Spleen (tissue), 11 donors: ENCODE measurements around the gene ALDH1L1. TPM values are rescaled to one million over a fixed set of nuclear protein-coding genes. Genes with fewer than 3 reads are reported as not detected.

Experiments
- DNase-seq: peaks from one replicate; pipeline ENCODE4 v3.0.0-alpha.2; 2020
- H3K27ac ChIP-seq, 8 donors: fragments of 200-600 bp; sonication (generic) in 7 of 8; 1 replicate in 4 of 8; 2 replicates in 4 of 8; pipeline versions ENCODE4 v1.5.0 to v1.8.0; 2016 to 2021; ENCODE audit warnings: inconsistent platforms in 4 of 8, mild to moderate bottlenecking in 4 of 8, moderate library complexity in 1 of 8
- H3K27me3 ChIP-seq, 7 donors: fragments of 200-600 bp; sonication (generic) in 6 of 7; replicated peaks in 1 of 7; 1 replicate in 4 of 7; 2 replicates in 3 of 7; pipeline versions ENCODE4 v1.5.0 to v1.8.0; 2016 to 2021; ENCODE audit warnings: inconsistent platforms in 3 of 7, mild to moderate bottlenecking in 1 of 7
- H3K36me3 ChIP-seq, 6 donors: fragments of 200-600 bp; sonication (generic) in 5 of 6; 1 replicate in 4 of 6; 2 replicates in 2 of 6; pipeline versions ENCODE4 v1.5.0 to v1.8.0; 2016 to 2021; ENCODE audit warnings: inconsistent platforms in 2 of 6
- H3K4me1 ChIP-seq, 6 donors: fragments of 200-600 bp; sonication (generic) in 5 of 6; 1 replicate in 3 of 6; 2 replicates in 3 of 6; pipeline versions ENCODE4 v1.5.0 to v1.8.0; 2016 to 2021; ENCODE audit warnings: inconsistent platforms in 3 of 6
- H3K4me3 ChIP-seq, 8 donors: fragments of 200-600 bp; sonication (generic) in 7 of 8; 1 replicate in 4 of 8; 2 replicates in 4 of 8; pipeline versions ENCODE4 v1.5.0 to v1.8.0; 2016 to 2021; ENCODE audit warnings: inconsistent platforms in 4 of 8, mild to moderate bottlenecking in 4 of 8, moderate library complexity in 2 of 8
- H3K9me3 ChIP-seq, 8 donors: fragments of 200-600 bp; sonication (generic) in 7 of 8; 1 replicate in 4 of 8; 2 replicates in 4 of 8; pipeline versions ENCODE4 v1.5.0 to v1.8.0; 2016 to 2021; ENCODE audit warnings: inconsistent platforms in 4 of 8
- POLR2A ChIP-seq, 3 donors: fragments of 450-650 bp; IDR thresholded peaks; one replicate each; pipeline ENCODE4 v1.5.1; 2017; ENCODE audit warnings: antibody characterized with exemption in 3 of 3, mild to moderate bottlenecking in 1 of 3
- POLR2AphosphoS5 ChIP-seq, 3 donors: sonication (generic); formaldehyde crosslinking; IDR thresholded peaks; one replicate each; pipeline ENCODE4 v1.5.1; 2017; ENCODE audit warnings: antibody characterized with exemption in 3 of 3
- WGBS, 5 donors: extraction: QIAGEN DNeasy Blood & Tissue Kit in 3 of 5; methylation state at CpG; one replicate each; pipeline versions ENCODE4 v1.1.5 to v1.1.7; 2013 to 2018; 5-methylcytosine and 5-hydroxymethylcytosine counted together
- intact Hi-C: fragments of 100-400 bp; cut with DNase I; formaldehyde crosslinking; loops from one replicate; pipeline ENCODE4 v1.15.0; 2023; ENCODE audit warnings: low total_unique reads
- polyA plus RNA-seq, 3 donors: library from polyadenylated mRNA; stranded (reverse); fragments of 200-250 nt; gene quantifications; one replicate each; pipeline ENCODE4 v1.2.1, GENCODE V29; 2013
- total RNA-seq, 7 donors: library from RNA; depleted of rRNA in 3 of 7; stranded (reverse); fragments of >200 nt in 3 of 7; fragmentation: NEBNext Ultra II Directional in 4 of 7; extraction: Animal tissue kit (Norgen Biotek cat#: 25700) in 4 of 7; gene quantifications; one replicate each; pipeline versions ENCODE4 v1.1.0 to v1.2.1, GENCODE V29; 2016 to 2021
- TF ChIP-seq, protein P1 (sequence below), 11 experiments: fragments of 200-600 bp in 7 of 11; fragments of 450-650 bp in 4 of 11; sonication (generic) in 4 of 11; IDR thresholded peaks in 8 of 11; conservative IDR thresholded peaks in 3 of 11; 1 replicate in 7 of 11; 2 replicates in 4 of 11; pipeline versions ENCODE4 v1.4.0 to v1.8.0; 2016 to 2021; ENCODE audit warnings: antibody characterized with exemption in 11 of 11, inconsistent platforms in 4 of 11, mild to moderate bottlenecking in 1 of 11
- donor health status: healthy with polysubstance abuse.
- donor health status: DM: no; HTN: no; CAD: no; lungs with moderate emphysema.
- donor health status: DM: no; HTN: no; CAD: no.
- donor health status: Bipolar disorder and iron deficiency.
- donor health status: healthy.
- donor health status: DM: no; HTN: no; CAD: no.
- donor health status: DM: yes; HTN: yes; CAD: no.

The ALDH1L1 gene
- total and polyA plus RNA-seq, 10 donors = 0.09 to 1.3 (median 0.29) TPM; not detected in 3

DNA sequence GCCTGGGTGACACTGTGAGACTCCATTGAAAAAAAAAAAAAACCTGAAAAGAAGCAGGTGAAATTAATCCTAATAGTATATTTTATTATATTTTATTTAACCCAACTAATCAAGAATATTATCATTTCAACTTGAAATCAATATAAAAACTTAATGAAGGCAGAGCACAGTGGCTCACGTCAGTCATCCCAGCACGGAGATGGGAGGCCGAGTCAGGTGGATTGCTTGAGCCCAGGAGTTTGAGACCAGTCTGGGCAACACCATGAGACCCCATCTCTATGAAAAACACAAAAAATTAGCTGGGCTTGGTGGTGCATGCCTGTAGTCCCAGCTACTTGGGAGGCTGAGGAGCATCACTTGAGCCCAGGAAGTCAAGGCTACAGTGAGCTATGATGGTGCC is 63.2 kb downstream of the ALDH1L1 start:
- no peak for TF ChIP-seq POLR2AphosphoS5 (IDR thresholded peaks at IDR 0.05)
- TF ChIP-seq, protein P1, sequence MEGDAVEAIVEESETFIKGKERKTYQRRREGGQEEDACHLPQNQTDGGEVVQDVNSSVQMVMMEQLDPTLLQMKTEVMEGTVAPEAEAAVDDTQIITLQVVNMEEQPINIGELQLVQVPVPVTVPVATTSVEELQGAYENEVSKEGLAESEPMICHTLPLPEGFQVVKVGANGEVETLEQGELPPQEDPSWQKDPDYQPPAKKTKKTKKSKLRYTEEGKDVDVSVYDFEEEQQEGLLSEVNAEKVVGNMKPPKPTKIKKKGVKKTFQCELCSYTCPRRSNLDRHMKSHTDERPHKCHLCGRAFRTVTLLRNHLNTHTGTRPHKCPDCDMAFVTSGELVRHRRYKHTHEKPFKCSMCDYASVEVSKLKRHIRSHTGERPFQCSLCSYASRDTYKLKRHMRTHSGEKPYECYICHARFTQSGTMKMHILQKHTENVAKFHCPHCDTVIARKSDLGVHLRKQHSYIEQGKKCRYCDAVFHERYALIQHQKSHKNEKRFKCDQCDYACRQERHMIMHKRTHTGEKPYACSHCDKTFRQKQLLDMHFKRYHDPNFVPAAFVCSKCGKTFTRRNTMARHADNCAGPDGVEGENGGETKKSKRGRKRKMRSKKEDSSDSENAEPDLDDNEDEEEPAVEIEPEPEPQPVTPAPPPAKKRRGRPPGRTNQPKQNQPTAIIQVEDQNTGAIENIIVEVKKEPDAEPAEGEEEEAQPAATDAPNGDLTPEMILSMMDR (IDR thresholded peaks at IDR 0.05 in 8 of 11, conservative IDR thresholded peaks at IDR 0.05 in 3 of 11) = no peak
- TF ChIP-seq POLR2A (IDR thresholded peaks at IDR 0.05) = no peak
- peak; percentile 40 for DNase-seq
- intact Hi-C loops = no loop called here
- H3K27ac ChIP-seq = no peak overlapping the region
- no peak overlapping the region for H3K4me3 ChIP-seq
- WGBS, 5 donors = 87 to 95% (median 92%) methylated on average over 3 of the region's 3 CpGs
- no peaks in the 10 kb centered on the region for H3K4me1 ChIP-seq
- H3K36me3 ChIP-seq = no peaks in the 10 kb centered on the region
- H3K9me3 ChIP-seq = no peaks in the 10 kb centered on the region
- peaks cover 0 to 23% (median 0%) of the 10 kb centered on the region in 7 donors for H3K27me3 ChIP-seq

DNA sequence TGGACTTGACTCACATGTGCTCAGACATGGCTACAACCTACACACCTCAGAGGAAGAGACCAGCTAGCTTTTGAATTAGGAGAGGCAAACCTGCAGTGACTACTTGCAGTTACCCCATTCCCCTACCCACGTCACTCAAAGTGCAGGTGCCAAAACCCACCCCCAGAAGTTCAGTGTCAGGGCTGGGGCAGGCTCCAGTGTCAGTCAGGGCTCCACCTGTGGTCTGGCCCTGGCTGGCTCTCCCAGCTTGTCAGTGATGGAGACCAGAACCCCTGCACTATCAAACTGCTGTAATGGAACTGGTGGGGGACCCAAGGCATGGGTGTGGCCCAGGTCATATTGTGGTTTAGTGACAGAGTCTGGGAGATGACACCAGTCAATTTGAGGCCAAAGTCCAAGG is 63.9 kb downstream of the ALDH1L1 start:
- Histone ChIP-seq H3K27ac (no peak overlapping the region), H3K36me3 (no peaks in the 10 kb centered on the region), H3K4me3 (no peak overlapping the region), H3K9me3 (no peaks in the 10 kb centered on the region), H3K27me3 (peaks cover 0 to 19% (median 0%) of the 10 kb centered on the region in 7 donors), H3K4me1 (no peaks in the 10 kb centered on the region)
- 33 to 96% (median 75%) methylated on average over 1 of the region's 1 CpG for WGBS, 5 donors
- DNase-seq = no peak
- intact Hi-C loops = no loop called here
- TF ChIP-seq POLR2AphosphoS5 (IDR thresholded peaks at IDR 0.05) (no peak), POLR2A (IDR thresholded peaks at IDR 0.05) (no peak)
- TF ChIP-seq, protein P1 (IDR thresholded peaks at IDR 0.05 in 8 of 11, conservative IDR thresholded peaks at IDR 0.05 in 3 of 11) = no peak

DNA sequence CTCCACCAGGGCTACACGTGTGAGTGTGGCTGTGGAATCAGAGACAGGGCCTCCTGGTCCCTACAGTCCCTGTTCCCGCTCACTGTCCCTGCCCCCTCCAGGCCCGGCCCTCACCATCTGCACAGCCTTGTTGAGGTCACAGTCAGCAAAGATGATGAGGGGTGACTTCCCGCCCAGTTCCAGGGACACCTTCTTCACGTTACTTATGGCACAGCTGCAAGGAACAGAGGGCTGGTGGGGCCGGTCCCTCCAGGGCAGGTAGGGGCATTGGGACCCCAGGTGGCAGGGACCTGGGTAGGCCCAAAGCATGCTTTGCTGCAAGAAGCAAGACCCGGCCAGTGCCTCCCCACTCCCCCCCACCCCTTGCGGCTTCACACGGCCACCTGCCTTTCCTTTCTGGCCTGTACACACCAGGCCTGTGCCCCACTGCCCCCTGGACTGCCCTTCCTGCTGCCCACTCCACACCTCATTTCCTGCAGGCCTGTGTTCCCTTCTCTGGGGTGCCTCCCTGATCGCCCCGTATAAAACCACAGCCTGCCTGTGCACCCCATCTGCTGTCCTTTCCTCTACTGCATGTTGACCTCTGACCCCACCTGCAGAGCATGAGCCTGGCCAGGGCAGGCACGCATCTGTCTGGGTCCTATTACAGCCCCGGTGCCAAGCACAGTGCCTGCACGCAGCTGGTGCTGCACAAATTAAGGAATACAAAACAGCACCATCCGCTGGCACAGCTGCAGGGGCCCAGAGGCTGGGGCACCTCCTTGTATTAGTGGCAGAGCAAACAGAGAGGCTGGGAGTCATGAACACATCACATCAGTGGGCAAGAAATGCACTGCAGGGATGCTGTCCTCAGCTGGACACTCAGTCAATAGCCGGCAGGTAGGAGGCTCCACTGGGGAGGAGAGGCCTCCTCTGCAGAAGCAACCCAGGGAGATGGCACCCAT is 65.7 kb downstream of the ALDH1L1 start:
- H3K4me1 ChIP-seq = no peaks in the 10 kb centered on the region
- H3K4me3 ChIP-seq = no peak overlapping the region
- no peaks in the 10 kb centered on the region for H3K36me3 ChIP-seq
- DNase-seq = peak; percentile 66
- no peak overlapping the region for H3K27ac ChIP-seq
- H3K9me3 ChIP-seq = no peaks in the 10 kb centered on the region
- TF ChIP-seq POLR2A (IDR thresholded peaks at IDR 0.05) (no peak), POLR2AphosphoS5 (IDR thresholded peaks at IDR 0.05) (no peak)
- TF ChIP-seq, protein P1 (IDR thresholded peaks at IDR 0.05 in 8 of 11, conservative IDR thresholded peaks at IDR 0.05 in 3 of 11) = no peak
- peaks cover 0 to 18% (median 0%) of the 10 kb centered on the region in 7 donors for H3K27me3 ChIP-seq
- 90 to 95% (median 91%) methylated on average over 12 to 16 of the region's 16 CpGs for WGBS, 5 donors
- intact Hi-C loops = no loop called here

DNA sequence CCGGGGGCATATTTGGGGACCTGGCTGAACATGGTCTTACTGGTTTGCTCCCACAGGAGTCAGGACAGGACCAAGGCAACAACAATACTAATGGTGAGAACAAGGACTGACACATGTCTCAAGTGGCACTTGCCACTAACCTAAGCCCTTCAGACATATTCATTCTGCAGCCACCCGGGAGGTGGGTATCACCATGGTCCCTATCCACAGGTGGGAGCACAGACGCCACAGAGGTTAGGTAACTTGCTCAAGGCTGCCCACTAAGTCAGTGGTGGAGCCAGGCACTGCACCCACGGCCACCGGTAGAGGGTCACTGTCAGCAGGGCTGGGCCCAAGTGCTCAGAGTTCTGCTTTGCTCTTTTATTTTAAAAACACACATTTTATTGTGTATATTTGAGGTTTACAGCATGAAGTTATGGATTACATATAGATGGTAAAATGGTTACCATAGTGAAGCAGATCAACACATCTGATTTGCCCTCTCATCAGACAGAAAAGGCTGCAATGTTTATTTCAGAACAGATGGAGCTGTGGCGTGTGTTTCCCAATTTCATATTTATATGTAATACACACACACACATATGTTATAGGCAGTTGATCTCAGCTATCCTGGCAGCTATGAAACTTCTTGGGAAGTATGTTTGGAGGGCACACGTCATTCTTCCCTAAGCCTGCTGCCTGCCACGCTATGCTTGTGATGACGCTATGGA is 66.5 kb downstream of the ALDH1L1 start:
- Histone ChIP-seq H3K9me3 (no peaks in the 10 kb centered on the region), H3K27me3 (peaks cover 0 to 12% (median 0%) of the 10 kb centered on the region in 7 donors), H3K27ac (no peak overlapping the region), H3K36me3 (no peaks in the 10 kb centered on the region), H3K4me1 (no peaks in the 10 kb centered on the region), H3K4me3 (no peak overlapping the region)
- intact Hi-C loops = no loop called here
- WGBS, 5 donors = 74 to 89% (median 80%) methylated on average over 9 of the region's 9 CpGs
- no peak for DNase-seq
- TF ChIP-seq POLR2A (IDR thresholded peaks at IDR 0.05) (no peak), POLR2AphosphoS5 (IDR thresholded peaks at IDR 0.05) (no peak)
- TF ChIP-seq, protein P1 (IDR thresholded peaks at IDR 0.05 in 8 of 11, conservative IDR thresholded peaks at IDR 0.05 in 3 of 11) = peak in 4 of 11 experiments; percentile 11 to 31 (median 23)
